ENCODE measurements around the gene IPO7. TPM values are rescaled to one million over a fixed set of nuclear protein-coding genes. Genes with fewer than 3 reads are reported as not detected.

Gene IPO7
- total RNA-seq, 1 experiment from 2014 or later, result 205 TPM

- Histone ChIP-seq H3K18ac (ENCODE audit: insufficient read length, low read depth, low read length) (no peak overlapping the region), H3K79me2 (ENCODE audit: insufficient read depth, low read length) (peaks cover 4% of the 10 kb centered on the region; the same call in 1 of the 2 replicates), H2AFZ (ENCODE audit: low read length) (no peak overlapping the region), H4K91ac (ENCODE audit: insufficient read length, low read depth, low read length) (no peak overlapping the region), H3K27ac (ENCODE audit: insufficient read length, low read depth, low read length) (peak overlapping the region; percentile 10), H3K9me3 (ENCODE audit: control insufficient read depth, low read depth, low read length) (no peaks in the 10 kb centered on the region), H3K9ac (ENCODE audit: extremely low read depth, insufficient read length, low read length) (peak overlapping the region; percentile 82), H4K5ac (ENCODE audit: insufficient read length, low read depth, low read length) (no peak overlapping the region), H3K4ac (ENCODE audit: low read depth, low read length) (no peak overlapping the region), H4K8ac (replicated peaks; ENCODE audit: insufficient read length, low read depth, low read length) (no peak overlapping the region), H4K20me1 (ENCODE audit: control insufficient read depth, insufficient read depth, insufficient read length) (no peaks in the 10 kb centered on the region), H2BK120ac (ENCODE audit: low read depth, low read length, poor library complexity, severe bottlenecking) (no peak overlapping the region), H3T11ph (ENCODE audit: low read length) (no peak overlapping the region), H3K79me1 (ENCODE audit: insufficient read depth, low read depth, low read length, poor library complexity, severe bottlenecking) (peaks cover 4% of the 10 kb centered on the region), H3K27me3 (ENCODE audit: insufficient read depth, low read length) (no peaks in the 10 kb centered on the region), H3K4me2 (ENCODE audit: insufficient read depth, insufficient read length, low read length) (peak overlapping the region; percentile 93), H3K23ac (ENCODE audit: insufficient read length, low read depth, low read length) (no peak overlapping the region), H2BK12ac (ENCODE audit: insufficient read length, low read depth, low read length) (no peak overlapping the region), H3K14ac (ENCODE audit: insufficient read depth, low read length) (no peak overlapping the region), H3K23me2 (ENCODE audit: insufficient read length, low read depth, low read length, poor library complexity, severe bottlenecking) (no peaks in the 10 kb centered on the region), H3K4me1 (ENCODE audit: insufficient read depth, low read length) (no peaks in the 10 kb centered on the region), H2BK15ac (ENCODE audit: low read depth, low read length) (no peak overlapping the region), H2BK5ac (ENCODE audit: insufficient read length, low read length) (no peak overlapping the region), H2BK20ac (ENCODE audit: low read depth, low read length, poor library complexity, severe bottlenecking) (no peak overlapping the region), H3K56ac (ENCODE audit: insufficient read length, low read depth, low read length) (no peak overlapping the region), H2AK5ac (ENCODE audit: insufficient read length, low read length) (no peak overlapping the region)
- WGBS (ENCODE audit: extremely low coverage, insufficient read length, low lambda C conversion rate), result no CpG with 5 or more reads among the region's 10 CpGs
- Mint-ChIP-seq H3K9me3 (no peaks in the 10 kb centered on the region), H3K36me3 (ENCODE audit: insufficient read depth in 1 of 3, low read depth in 3 of 3) (peaks cover 3 to 5% (median 4%) of the 10 kb centered on the region in 3 experiments; a peak in 6 of 7 replicates), H3K4me1 (peaks cover 13 to 14% of the 10 kb centered on the region in 2 experiments), H3K4me3 (peak overlapping the region; percentile 95 to 96), H3K27ac (peak overlapping the region; percentile 58 to 93 (median 71)), H3K27me3 (ENCODE audit: low read depth) (no peaks in the 10 kb centered on the region)
- no peak for DNase-seq
- TF ChIP-seq CTCF (conservative IDR thresholded peaks at IDR 0.05), result no peak
Observed at GRCh38 chr11:9461760-9462134, 77.3 kb downstream of the IPO7 start.
